GM12872 (cell line): ENCODE data around the gene PSPC1.

ENCODE experiments used
- TF ChIP-seq, protein P1 (sequence below): IDR thresholded peaks from 3 replicates; pipeline ENCODE4 v1.5.1; 2011; ENCODE audit warnings: low read depth, mild to moderate bottlenecking, low read length, moderate library complexity; ENCODE audit not compliant: insufficient read depth

Gene PSPC1

DNA sequence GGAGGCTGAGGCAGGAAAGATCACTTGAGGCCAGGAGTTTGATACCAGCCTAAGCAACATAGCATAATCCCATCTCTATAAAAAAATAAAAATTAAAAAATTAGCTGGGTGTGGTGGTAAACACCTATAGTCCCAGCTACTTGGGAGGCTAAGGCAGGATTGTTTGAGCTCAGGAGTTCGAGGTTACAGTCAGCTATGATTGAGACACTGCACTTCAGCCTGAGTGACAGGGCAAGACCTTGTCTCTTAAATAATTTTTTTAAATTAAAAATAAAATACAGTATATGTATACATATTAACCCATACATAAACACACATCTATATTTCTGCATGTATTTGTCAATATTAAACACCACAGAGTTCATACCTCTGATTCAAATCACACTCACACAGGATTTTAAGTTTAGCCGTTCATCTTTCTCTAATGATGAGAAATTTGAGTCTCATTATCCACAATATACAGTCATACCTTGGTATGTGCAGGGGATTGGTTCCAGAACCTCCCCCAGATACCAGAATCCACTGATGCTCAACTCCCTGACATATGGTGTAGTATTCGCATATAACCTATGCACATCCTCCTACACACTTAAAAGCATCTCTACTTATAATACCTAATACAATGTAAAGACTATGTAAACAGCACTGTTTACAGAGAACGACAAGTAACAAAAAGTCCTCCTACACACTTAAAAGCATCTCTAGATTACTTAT, 44.7 kb downstream of the PSPC1 start:
- TF ChIP-seq, protein P1, sequence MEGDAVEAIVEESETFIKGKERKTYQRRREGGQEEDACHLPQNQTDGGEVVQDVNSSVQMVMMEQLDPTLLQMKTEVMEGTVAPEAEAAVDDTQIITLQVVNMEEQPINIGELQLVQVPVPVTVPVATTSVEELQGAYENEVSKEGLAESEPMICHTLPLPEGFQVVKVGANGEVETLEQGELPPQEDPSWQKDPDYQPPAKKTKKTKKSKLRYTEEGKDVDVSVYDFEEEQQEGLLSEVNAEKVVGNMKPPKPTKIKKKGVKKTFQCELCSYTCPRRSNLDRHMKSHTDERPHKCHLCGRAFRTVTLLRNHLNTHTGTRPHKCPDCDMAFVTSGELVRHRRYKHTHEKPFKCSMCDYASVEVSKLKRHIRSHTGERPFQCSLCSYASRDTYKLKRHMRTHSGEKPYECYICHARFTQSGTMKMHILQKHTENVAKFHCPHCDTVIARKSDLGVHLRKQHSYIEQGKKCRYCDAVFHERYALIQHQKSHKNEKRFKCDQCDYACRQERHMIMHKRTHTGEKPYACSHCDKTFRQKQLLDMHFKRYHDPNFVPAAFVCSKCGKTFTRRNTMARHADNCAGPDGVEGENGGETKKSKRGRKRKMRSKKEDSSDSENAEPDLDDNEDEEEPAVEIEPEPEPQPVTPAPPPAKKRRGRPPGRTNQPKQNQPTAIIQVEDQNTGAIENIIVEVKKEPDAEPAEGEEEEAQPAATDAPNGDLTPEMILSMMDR: no peak

DNA sequence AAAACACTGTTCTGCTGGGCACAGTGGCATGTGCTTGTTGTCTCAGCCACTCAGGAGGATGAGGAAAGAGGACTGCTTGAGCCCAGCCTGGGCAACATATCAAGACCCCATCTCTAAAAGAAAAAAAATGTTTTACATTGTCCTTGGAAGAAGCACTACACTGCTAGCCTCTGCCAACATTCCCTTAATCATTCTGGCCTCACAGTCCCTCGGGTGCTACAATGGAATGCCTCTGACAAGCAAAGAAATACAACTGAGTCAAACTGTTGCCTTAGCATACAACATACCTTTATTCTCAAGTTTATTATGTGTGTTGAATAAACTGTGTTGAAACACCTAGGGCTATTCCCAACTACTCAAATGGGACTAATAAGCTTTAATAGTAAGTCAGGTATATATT, 56.1 kb downstream of the PSPC1 start:
- TF ChIP-seq, protein P1: no peak

DNA sequence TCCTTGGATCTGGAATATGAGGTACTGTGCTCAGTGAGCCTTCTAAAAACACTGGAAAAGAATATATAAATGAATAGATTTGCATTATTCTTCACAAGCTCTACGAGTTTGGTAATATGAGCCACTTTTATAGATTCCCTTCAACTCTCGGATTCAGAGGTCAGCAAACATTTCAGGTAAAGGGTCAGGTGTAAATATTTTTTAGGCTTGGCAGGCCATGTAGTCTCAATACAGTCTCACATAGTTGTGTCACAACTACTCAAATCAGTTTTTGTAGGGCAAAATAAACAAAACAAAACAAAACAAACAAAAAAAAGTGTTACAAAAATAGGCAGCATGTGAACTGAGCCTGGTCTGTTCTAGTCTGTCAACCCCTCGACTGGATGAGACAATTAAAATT, 57.4 kb downstream of the PSPC1 start:
- TF ChIP-seq, protein P1: no peak

DNA sequence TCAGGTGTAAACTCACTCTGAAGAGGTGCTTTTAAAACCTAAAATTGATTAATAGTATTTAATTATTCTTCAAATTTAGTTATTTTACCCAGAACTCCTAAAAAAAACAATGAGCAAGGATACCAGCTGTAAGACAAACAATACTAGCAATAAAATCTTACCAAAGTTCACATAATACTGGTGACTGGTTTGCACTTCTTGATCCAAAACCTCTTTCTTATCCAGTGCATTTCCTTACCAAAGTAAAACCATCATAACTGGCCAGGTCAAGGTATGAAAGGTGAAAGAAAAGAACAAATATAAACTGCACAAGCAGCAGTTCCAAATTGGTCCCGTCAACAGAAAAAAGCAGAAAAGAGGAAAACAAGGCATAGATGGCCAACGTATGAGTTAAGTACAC, 62.7 kb downstream of the PSPC1 start:
- TF ChIP-seq, protein P1: no peak

DNA sequence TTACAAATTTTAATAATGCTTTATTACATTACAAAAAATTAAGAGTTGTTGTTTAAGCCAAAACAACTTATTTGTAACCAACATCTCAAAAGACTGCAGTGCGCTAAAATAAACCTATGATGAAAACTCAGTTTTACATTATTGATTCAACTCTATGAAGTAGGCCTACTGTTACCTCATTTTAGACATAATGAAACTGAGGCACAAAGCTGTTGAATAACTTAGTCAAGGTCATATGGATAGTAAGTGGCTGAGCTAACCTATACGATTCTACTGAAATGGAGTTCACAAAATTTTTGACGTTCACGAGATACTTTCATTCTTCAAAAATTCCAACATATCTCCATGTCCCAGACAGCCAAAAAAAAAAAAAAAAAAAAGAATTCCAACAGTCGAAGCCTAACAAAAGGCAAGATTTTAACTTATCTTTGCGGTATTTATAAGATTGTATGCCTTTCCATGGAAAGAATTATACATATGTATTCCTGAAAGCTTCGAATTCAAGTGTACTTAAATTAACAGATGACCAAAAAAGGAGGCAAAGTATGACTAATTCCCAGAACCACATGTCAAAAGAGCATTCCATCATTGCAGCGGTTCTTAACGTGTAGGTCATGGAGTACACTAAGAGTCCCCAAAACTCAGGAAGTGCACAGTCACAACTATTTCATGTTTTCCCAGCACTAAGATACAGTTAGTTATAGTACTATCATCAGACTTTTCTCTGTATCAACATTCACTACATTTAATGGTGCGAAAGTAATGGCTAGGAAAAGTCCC, 69.4 kb downstream of the PSPC1 start:
- TF ChIP-seq, protein P1: no peak

DNA sequence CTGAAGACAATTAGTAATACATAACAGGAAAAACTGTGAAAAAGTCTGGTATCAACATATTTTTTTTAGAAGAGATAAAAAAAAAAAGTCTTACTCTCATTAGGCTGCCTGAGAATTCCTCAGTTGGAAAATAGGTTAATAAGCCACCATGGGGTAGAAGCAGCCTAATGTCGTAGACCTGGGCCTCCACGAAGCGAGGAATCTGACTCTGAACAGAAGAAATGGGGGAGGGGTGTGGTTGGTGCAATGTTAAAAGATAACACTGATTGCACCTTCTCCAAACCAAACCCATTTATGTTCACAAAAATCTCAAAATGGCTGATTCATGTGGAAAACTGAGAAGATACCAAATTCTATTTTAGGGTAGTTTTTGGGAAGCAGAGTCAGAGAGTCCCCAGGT, 86.9 kb downstream of the PSPC1 start:
- TF ChIP-seq, protein P1: no peak

DNA sequence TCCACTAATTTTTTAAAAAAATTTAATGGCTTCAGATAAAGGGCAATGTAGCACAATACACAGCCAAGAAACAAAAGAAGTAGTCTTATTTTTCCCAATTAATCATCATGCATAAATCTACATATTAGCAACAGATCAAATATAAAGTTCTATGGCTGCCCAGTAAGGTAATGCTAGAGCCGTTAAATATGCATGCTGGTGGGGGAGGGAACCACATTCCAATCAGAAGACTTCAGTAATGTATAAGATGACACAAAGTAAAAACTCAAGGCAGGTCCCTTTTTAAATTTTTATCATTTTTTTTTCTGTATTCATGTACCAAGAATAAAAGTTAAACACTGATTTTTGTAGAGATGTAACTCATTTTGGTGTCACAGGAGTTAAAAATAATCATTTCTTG, 87.3 kb downstream of the PSPC1 start:
- TF ChIP-seq, protein P1: no peak
